GM18520 (cell line): ENCODE measurements around the gene ACY1.

ENCODE experiments used
- ATAC-seq: cut with Tn5 transposase; IDR thresholded peaks from one replicate; pipeline ENCODE4 v1.9.1; 2021; ENCODE audit not compliant: unreplicated experiment

Gene ACY1

DNA sequence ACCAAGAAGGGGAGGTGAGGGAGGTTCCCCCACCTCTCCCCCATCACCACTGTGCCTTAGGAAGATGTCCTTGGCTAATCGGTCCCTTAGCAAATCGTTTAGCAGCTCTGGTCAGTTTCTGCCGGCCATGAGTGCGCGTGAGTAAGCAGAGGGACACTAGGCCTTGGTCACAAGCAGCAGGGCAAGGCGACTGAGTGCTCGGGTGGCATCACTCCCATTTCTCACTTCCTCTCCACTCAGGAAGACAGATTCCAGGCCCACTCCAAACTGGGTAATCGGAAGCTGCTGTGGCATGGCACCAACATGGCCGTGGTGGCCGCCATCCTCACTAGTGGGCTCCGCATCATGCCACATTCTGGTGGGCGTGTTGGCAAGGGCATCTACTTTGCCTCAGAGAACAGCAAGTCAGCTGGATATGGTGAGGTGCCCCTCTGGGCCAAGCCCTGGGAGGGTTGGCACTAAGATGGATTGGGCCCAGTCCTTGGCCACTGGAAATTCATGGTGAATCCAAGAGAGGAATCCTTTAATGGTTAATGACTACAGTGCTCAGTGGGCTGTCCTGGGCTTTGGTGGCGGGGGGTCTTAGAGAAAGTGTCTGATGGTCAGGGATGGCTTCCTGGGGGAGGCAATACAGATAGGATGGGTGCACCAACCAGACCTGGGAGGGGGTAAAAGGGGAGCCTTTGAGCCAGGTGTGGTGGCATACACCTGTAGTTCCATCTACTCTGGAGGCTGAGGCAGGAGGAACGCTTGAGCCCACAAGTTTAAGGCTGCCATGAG lies 37.2 kb upstream of the ACY1 start:
- no peak for ATAC-seq

- no peak for ATAC-seq
Measured at GRCh38 chr3:51946796-51947195, 36.5 kb upstream of the ACY1 start.

- ATAC-seq = no peak
Measured at GRCh38 chr3:51947215-51947900, 36.0 kb upstream of the ACY1 start.

GRCh38 chr3:51948016-51948580 lies 35.2 kb upstream of the ACY1 start:
- ATAC-seq = no peak

DNA sequence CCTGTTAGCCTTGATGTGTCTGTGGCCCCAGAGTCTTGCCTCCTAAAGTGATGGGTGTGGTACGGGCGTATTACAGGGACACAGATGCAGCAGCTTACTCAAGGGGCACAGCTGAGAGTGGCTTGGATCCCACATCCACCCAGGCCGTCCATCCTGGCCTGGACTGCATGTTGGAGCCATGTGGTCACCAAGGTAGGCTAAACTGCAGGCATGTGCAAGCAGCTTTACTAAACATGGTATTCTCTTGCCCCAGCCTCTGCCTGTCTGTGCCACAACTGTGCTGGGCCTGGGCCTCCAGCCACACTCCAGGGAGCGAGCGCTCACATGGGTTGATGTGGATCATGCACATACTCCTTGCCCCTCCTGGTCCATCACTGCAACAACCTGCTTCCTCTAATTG lies 34.2 kb upstream of the ACY1 start:
- no peak for ATAC-seq

DNA sequence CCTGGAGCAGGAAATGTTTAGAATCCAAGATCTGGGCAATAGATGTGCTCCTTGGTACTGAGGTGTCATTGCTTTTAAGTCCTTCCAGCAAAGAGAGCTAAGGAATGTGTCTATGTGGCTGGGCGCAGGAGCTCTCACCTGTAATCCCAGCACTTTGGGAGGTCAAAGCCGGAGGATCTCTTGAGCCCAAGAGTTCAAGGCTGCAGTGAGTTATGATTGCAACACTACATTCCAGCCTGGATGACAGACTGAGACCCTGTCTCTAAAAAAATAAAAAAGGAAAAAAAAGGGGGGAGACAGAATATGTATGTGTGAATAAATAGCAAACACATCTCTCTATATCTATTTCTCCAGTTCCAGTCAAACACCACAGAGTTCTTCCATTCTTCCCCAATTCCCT lies 32.4 kb upstream of the ACY1 start:
- ATAC-seq = no peak

GRCh38 chr3:51953445-51953844 lies 29.9 kb upstream of the ACY1 start:
- ATAC-seq = no peak

DNA sequence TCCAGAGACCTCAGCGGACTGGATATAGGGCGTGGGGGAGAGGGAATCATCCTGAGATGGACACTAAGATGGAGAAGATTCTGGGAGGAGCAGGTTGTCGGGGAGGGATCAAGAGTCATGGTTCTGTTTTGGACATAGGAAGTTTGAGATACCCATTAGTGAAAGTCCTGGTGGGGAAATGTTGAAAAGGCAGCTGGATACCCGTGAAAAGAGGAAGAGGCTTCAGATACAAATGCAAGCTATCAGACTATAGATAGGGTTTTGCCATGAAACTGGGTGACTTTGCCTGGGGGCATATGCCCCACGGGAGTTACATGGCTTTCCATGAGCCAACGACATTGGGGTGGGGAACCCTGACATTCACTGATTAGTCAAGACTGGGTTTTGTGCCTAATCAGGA lies 29.2 kb upstream of the ACY1 start:
- ATAC-seq = no peak

DNA sequence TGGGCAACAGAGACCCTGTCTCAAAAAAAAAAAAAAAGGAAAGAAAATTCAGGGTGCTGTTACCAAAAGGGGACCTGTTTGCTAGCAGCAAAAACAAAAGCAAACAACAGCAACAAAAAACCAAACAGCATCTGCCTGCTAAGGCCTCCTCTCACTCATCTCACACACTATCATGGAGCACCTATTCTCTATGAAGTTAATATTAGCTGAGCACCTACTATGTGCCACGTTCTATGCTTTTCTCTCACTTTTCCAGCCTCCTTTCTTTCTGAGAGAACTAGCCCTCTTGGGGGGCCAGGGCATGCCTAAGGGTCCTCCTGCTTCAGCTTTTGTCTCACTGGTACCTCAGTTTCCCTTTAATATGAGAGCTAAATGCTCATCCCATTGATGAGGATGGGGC lies 28.6 kb upstream of the ACY1 start:
- no peak for ATAC-seq

DNA sequence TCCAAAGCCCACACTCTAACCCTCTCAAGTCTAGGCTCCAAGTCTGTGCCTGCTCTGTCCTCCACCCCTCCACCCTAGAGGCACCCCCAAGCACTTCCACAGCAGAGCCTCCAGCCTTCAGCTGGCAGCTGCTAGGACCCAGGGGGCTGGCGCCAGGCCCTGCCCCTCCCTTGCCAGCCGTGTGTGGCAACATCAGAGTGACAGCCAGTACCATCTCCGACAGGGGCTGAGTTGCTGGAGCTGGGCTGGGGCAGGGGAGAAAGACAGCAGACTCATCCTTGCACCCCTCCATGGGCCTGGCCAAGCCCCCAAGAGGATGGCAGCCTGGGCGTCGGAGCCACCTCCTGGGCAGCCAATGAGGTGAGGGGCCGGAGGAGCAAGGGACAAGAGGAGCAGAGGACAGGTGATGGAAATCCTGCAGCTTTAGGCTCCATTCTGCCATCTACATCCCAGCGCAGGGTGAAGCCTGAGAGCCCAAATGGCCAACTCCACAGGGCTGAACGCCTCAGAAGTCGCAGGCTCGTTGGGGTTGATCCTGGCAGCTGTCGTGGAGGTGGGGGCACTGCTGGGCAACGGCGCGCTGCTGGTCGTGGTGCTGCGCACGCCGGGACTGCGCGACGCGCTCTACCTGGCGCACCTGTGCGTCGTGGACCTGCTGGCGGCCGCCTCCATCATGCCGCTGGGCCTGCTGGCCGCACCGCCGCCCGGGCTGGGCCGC lies 28.0 kb upstream of the ACY1 start, which contains the start of gene GPR62:
Gene GPR62, plus strand, starts transcription at position 207 of the 718 bp plus-strand sequence. Its CDS starts 272 bp downstream, at position 479.
- ATAC-seq = no peak

GRCh38 chr3:51955893-51956770 lies 27.2 kb upstream of the ACY1 start:
- no peak for ATAC-seq

GRCh38 chr3:51957520-51958205 lies 25.7 kb upstream of the ACY1 start:
- ATAC-seq = no peak

GRCh38 chr3:51958603-51959521 lies 24.5 kb upstream of the ACY1 start:
- ATAC-seq = no peak

GRCh38 chr3:51959651-51960050 lies 23.7 kb upstream of the ACY1 start:
- no peak for ATAC-seq

DNA sequence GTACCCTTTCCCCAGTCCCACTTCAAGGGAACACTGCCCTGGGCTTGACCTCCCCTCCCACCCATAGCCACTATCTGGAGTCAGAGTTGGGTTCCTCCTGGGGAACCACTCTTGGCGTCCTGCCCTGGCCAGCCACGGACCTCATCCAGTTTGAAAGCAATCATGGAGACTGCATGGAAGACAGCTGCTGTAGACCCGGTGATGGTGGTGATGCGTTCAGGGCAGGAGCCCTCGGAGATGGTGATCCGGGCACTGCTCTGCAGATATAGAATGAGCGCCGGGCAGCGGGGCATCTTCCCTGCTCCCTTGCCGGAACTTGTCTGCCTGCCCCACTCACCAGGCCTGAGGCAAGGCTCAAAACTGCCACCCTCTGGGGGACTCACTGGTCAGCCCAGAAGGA lies 22.9 kb upstream of the ACY1 start:
- ATAC-seq = no peak

DNA sequence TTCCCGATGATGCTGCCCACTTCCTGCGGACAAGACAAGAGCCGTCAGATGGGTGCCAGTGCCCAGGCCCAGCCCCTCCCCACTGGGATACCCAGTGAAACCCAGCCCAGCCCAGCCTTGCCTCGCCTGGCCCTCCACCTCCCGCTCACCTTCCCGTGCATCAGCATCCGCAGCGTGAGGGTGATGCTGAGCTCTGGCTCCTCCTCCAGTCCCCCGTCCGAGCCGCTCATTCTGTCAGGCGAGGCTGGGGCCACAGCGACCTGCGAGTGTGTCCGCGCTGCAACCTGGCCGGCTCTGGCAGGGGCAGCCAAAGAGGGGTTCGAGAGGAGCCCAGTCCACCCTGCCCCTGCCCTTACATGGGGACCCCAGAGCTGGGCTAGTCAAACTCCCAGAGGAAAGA lies 22.3 kb upstream of the ACY1 start:
- ATAC-seq = no peak

DNA sequence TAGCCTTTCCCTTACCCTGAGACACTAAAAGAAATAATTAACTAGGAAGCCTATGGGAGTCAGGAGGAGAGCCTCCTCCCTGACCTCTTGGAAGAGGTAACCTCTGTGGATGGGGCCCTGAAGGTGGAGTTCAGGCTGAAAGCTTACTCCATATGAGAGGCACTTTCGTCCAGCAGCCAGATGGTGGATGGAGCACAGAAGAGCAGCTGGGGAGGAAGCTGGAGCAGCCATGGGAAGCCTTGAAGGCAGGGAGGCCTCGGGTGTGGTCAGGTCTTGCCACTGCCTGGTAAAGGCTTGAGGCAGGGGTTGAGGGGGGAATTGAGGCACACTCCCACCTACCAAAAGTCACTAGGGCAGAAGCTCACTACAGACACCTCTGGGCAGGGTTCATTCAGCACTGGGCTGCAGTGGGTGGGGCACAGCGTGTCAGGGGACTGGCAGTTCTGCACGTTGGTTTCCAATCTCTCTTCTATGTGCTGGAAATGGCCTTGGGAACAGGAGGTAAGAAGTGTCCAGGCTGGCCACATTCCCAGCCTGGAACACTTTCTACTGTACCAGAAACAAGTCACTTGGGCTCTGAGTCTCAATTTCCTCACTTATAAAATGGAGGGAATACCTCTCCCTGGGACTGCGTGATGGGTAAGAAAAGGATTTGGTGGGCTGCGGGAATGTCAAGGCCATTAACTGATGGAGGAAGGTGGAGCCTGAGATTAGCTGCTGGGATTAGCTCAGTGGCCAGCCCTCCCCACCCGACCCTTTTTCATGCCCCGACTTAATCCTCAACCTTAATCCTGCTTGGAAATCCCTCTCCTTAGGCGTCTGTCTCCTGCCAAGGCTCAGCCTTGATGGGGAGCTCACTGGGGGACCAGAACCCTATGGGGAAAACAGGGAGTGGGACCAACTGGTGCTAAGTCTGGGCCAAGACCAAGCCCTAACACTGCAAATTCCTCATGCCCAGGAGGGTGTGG lies 21.4 kb upstream of the ACY1 start:
- no peak for ATAC-seq
